Parathyroid adenoma (tissue), 2 donors: ENCODE results near the gene C4A.
"Not testable (repeated sequence)": the region's sequence is repeated elsewhere in the genome, so short reads cannot be mapped to it uniquely, and the experiment has no call there.

Experiments used
- H2AFZ ChIP-seq: fragments of 300-600 bp; sonication (generic); one replicate; pipeline ENCODE4 v1.7.0; 2017; ENCODE audit warnings: antibody characterized with exemption, mild to moderate bottlenecking
- H3K27ac ChIP-seq: fragments of 300-600 bp; sonication (generic); one replicate; pipeline ENCODE4 v1.7.0; 2017
- H3K27me3 ChIP-seq: fragments of 300-600 bp; sonication (generic); one replicate; pipeline ENCODE4 v1.7.0; 2017; ENCODE audit warnings: low read length; ENCODE audit not compliant: control insufficient read depth, insufficient read depth
- H3K36me3 ChIP-seq: fragments of 300-600 bp; sonication (generic); one replicate; pipeline ENCODE4 v1.7.0; 2017; ENCODE audit warnings: low read length; ENCODE audit not compliant: control insufficient read depth, insufficient read depth
- H3K4me1 ChIP-seq: fragments of 300-600 bp; sonication (generic); one replicate; pipeline ENCODE4 v1.7.0; 2017; ENCODE audit warnings: control low read depth
- H3K4me2 ChIP-seq: fragments of 300-600 bp; sonication (generic); one replicate; pipeline ENCODE4 v1.7.0; 2017; ENCODE audit warnings: low read length
- H3K4me3 ChIP-seq: fragments of 300-600 bp; sonication (generic); one replicate; pipeline ENCODE4 v1.7.0; 2017; ENCODE audit warnings: low read depth, low read length
- H3K79me2 ChIP-seq: fragments of 300-600 bp; sonication (generic); one replicate; pipeline ENCODE4 v1.7.0; 2017; ENCODE audit warnings: control low read depth
- H3K9ac ChIP-seq: fragments of 300-600 bp; sonication (generic); one replicate; pipeline ENCODE4 v1.7.0; 2017; ENCODE audit warnings: mild to moderate bottlenecking
- H3K9me3 ChIP-seq: fragments of 300-600 bp; sonication (generic); one replicate; pipeline ENCODE4 v1.7.0; 2017; ENCODE audit warnings: low read length; ENCODE audit not compliant: control insufficient read depth
- donor health status: primary hyperparathyroidism.

C4A gene

GRCh38 chr6:32028631-32029030, 46.8 kb downstream of the C4A start:
- H2AFZ ChIP-seq, H3K4me3 ChIP-seq, H3K9me3 ChIP-seq, H3K27me3 ChIP-seq, H3K27ac ChIP-seq, H3K36me3 ChIP-seq, H3K79me2 ChIP-seq, H3K4me1 ChIP-seq, H3K4me2 ChIP-seq, H3K9ac ChIP-seq: not testable (repeated sequence)

DNA sequence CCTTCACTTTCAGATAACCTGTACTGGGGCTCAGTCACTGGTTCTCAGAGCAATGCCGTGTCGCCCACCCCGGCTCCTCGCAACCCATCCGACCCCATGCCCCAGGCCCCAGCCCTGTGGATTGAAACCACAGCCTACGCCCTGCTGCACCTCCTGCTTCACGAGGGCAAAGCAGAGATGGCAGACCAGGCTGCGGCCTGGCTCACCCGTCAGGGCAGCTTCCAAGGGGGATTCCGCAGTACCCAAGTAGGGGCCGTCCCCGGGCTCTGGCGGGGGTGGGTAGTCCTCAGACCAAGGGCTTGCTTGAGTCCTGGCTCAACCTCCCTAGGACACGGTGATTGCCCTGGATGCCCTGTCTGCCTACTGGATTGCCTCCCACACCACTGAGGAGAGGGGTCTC, 47.7 kb downstream of the C4A start:
- H3K9me3 ChIP-seq, H3K4me1 ChIP-seq, H3K4me2 ChIP-seq, H3K27ac ChIP-seq, H3K9ac ChIP-seq, H2AFZ ChIP-seq, H3K27me3 ChIP-seq, H3K79me2 ChIP-seq, H3K36me3 ChIP-seq, H3K4me3 ChIP-seq: not testable (repeated sequence)

- not testable (repeated sequence) for H3K27me3 ChIP-seq
Observed at GRCh38 chr6:32035283-32036013, 53.6 kb downstream of the C4A start.

DNA sequence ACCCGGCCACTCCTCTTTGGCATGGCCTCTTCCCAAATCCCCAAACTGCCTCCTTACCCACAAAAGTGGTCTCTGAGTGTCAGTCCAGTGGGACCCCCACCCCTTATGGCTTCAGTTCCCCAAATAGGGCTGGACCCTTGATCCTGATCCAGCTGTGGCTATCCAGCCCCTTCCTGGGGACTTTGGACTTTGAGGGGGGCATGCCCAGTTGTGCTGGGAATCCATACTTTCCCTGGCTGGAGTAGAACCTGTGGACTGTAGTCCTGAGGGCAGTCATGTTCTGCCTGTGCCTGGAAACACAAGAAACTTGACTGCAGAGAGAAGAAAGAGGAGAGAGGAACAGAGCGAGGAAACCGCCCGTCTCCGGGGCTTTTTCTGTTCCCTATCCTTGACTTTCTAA, 55.3 kb downstream of the C4A start:
- not testable (repeated sequence) for H3K9ac ChIP-seq, H3K27me3 ChIP-seq, H3K4me2 ChIP-seq, H3K79me2 ChIP-seq, H3K9me3 ChIP-seq, H3K4me3 ChIP-seq, H3K36me3 ChIP-seq, H3K27ac ChIP-seq, H3K4me1 ChIP-seq, H2AFZ ChIP-seq

More at GRCh38 chr6:32035283-32036013, 53.6 kb downstream of the C4A start:
- H3K9me3 ChIP-seq, H3K9ac ChIP-seq, H3K4me1 ChIP-seq, H3K79me2 ChIP-seq, H3K4me2 ChIP-seq, H3K4me3 ChIP-seq, H3K27ac ChIP-seq, H3K36me3 ChIP-seq, H2AFZ ChIP-seq: not testable (repeated sequence)

GRCh38 chr6:32037598-32038524, 56.0 kb downstream of the C4A start, which contains the start of gene CYP21A2:
TSS of gene CYP21A2 (plus strand) at chr6:32038415. CDS start at chr6:32038423, 8 bp downstream.
- not testable (repeated sequence) for H3K27ac ChIP-seq, H3K4me2 ChIP-seq, H2AFZ ChIP-seq, H3K4me3 ChIP-seq, H3K9me3 ChIP-seq, H3K9ac ChIP-seq, H3K79me2 ChIP-seq, H3K36me3 ChIP-seq, H3K27me3 ChIP-seq, H3K4me1 ChIP-seq

DNA sequence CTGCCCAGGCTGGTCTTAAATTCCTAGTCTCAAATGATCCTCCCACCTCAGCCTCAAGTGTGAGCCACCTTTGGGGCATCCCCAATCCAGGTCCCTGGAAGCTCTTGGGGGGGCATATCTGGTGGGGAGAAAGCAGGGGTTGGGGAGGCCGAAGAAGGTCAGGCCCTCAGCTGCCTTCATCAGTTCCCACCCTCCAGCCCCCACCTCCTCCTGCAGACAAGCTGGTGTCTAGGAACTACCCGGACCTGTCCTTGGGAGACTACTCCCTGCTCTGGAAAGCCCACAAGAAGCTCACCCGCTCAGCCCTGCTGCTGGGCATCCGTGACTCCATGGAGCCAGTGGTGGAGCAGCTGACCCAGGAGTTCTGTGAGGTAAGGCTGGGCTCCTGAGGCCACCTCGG, 57.0 kb downstream of the C4A start:
- not testable (repeated sequence) for H3K4me2 ChIP-seq, H3K27me3 ChIP-seq, H3K79me2 ChIP-seq, H2AFZ ChIP-seq, H3K9ac ChIP-seq, H3K36me3 ChIP-seq, H3K9me3 ChIP-seq, H3K27ac ChIP-seq, H3K4me3 ChIP-seq, H3K4me1 ChIP-seq

- not testable (repeated sequence) for H3K4me3 ChIP-seq, H2AFZ ChIP-seq, H3K79me2 ChIP-seq
Observed at GRCh38 chr6:32039321-32040274, 57.7 kb downstream of the C4A start.

GRCh38 chr6:32040299-32041049, 58.6 kb downstream of the C4A start:
- not testable (repeated sequence) for H3K79me2 ChIP-seq, H3K4me3 ChIP-seq, H3K4me2 ChIP-seq, H3K36me3 ChIP-seq, H3K4me1 ChIP-seq, H2AFZ ChIP-seq, H3K27ac ChIP-seq, H3K27me3 ChIP-seq, H3K9me3 ChIP-seq, H3K9ac ChIP-seq

More at GRCh38 chr6:32039321-32040274, 57.7 kb downstream of the C4A start:
- not testable (repeated sequence) for H3K27me3 ChIP-seq, H3K9ac ChIP-seq, H3K4me1 ChIP-seq, H3K36me3 ChIP-seq, H3K9me3 ChIP-seq, H3K4me2 ChIP-seq, H3K27ac ChIP-seq

DNA sequence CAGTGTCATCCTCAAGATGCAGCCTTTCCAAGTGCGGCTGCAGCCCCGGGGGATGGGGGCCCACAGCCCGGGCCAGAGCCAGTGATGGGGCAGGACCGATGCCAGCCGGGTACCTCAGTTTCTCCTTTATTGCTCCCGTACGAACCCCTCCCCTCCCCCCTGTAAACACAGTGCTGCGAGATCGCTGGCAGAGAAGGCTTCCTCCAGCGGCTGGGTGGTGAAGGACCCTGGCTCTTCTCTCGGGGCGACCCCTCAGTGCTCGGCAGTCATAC, 59.1 kb downstream of the C4A start:
- H3K4me2 ChIP-seq, H3K9me3 ChIP-seq, H3K79me2 ChIP-seq, H3K4me3 ChIP-seq, H3K27ac ChIP-seq, H3K4me1 ChIP-seq, H2AFZ ChIP-seq, H3K9ac ChIP-seq, H3K27me3 ChIP-seq, H3K36me3 ChIP-seq: not testable (repeated sequence)

DNA sequence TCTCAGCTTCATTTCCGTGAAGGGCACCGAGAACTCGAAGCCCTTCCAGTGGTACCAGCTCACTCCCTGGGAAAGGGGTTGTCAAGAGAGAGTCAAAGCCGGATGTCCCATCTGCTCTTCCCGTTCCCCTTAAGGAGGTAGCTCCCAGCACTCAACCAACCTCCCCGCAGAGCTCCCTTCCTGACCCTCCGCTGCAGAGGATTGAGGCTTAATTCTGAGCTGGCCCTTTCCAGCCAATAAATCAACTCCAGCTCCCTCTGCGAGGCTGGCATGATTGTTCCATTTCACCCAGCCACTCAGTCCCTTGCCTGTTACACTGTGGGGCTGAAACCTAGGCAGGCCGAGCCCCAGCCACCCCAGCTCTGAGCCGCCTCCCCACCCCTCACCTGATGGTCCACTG, 59.5 kb downstream of the C4A start:
- H3K79me2 ChIP-seq, H3K27me3 ChIP-seq, H3K4me1 ChIP-seq, H3K9me3 ChIP-seq, H3K27ac ChIP-seq, H3K9ac ChIP-seq, H3K4me3 ChIP-seq, H3K4me2 ChIP-seq, H3K36me3 ChIP-seq, H2AFZ ChIP-seq: not testable (repeated sequence)
